Liver (tissue), 9 donors: ENCODE results near the gene DNHD1. TPM values are rescaled to one million over a fixed set of nuclear protein-coding genes. Genes with fewer than 3 reads are reported as not detected.

Experiments
- DNase-seq: peaks from one replicate; pipeline ENCODE4 v3.0.0-alpha.2; 2017; ENCODE audit warnings: low spot score
- H3K27ac ChIP-seq, 2 donors: one replicate each; pipeline ENCODE4 v1.7.0; 2013; ENCODE audit warnings: inconsistent platforms in 2 of 2, low read length in 2 of 2, control low read depth in 1 of 2, low read depth in 1 of 2, mild to moderate bottlenecking in 1 of 2
- H3K27me3 ChIP-seq, 4 donors: one replicate each; pipeline versions ENCODE4 v1.6.1 to v1.7.0; 2013; ENCODE audit warnings: low read length in 3 of 4, inconsistent platforms in 1 of 4, mild to moderate bottlenecking in 1 of 4, moderate library complexity in 1 of 4; ENCODE audit not compliant: control insufficient read depth in 4 of 4, insufficient read depth in 4 of 4
- H3K36me3 ChIP-seq, 4 donors: one replicate each; pipeline versions ENCODE4 v1.6.1 to v1.7.0; 2013; ENCODE audit warnings: low read length in 3 of 4, mild to moderate bottlenecking in 3 of 4, low read depth in 1 of 4, moderate library complexity in 1 of 4; ENCODE audit not compliant: control insufficient read depth in 4 of 4, insufficient read depth in 3 of 4
- H3K4me1 ChIP-seq, 4 donors: one replicate each; pipeline versions ENCODE4 v1.6.1 to v1.7.0; 2013; ENCODE audit warnings: low read length in 3 of 4, mild to moderate bottlenecking in 3 of 4, moderate library complexity in 1 of 4; ENCODE audit not compliant: control insufficient read depth in 4 of 4, insufficient read depth in 4 of 4
- H3K4me3 ChIP-seq, 3 donors: one replicate each; pipeline versions ENCODE4 v1.6.1 to v1.7.0; 2013; ENCODE audit warnings: low read length in 3 of 3, control low read depth in 1 of 3, low read depth in 1 of 3, mild to moderate bottlenecking in 1 of 3
- H3K9ac ChIP-seq, 2 donors: one replicate each; pipeline ENCODE4 v1.7.0; 2013; ENCODE audit warnings: low read length in 2 of 2, mild to moderate bottlenecking in 2 of 2, moderate library complexity in 2 of 2, control low read depth in 1 of 2, low read depth in 1 of 2
- H3K9me3 ChIP-seq, 4 donors: one replicate each; pipeline versions ENCODE4 v1.6.1 to v1.7.0; 2013; ENCODE audit warnings: low read length in 3 of 4; ENCODE audit not compliant: control insufficient read depth in 4 of 4
- ATF3 ChIP-seq: IDR thresholded peaks from 2 replicates; pipeline ENCODE4 v1.6.1; 2016; ENCODE audit warnings: antibody characterized with exemption
- CTCF ChIP-seq: fragments of 150-350 bp; IDR thresholded peaks from 2 replicates; pipeline ENCODE4 v1.5.1; 2017; ENCODE audit warnings: improper control_type of control experiment, low read depth, low read length; ENCODE audit not compliant: missing input control
- EGR1 ChIP-seq, 2 donors: IDR thresholded peaks; 2 replicates each; pipeline ENCODE4 v1.6.1; 2016 to 2018; ENCODE audit warnings: antibody characterized with exemption in 2 of 2, low read depth in 2 of 2
- FOXA1 ChIP-seq: IDR thresholded peaks from 2 replicates; pipeline ENCODE4 v1.6.1; 2016; ENCODE audit warnings: antibody characterized with exemption
- FOXA2 ChIP-seq: IDR thresholded peaks from 2 replicates; pipeline ENCODE4 v1.6.1; 2016; ENCODE audit warnings: antibody characterized with exemption
- GABPA ChIP-seq, 2 donors: IDR thresholded peaks in 1 of 2; conservative IDR thresholded peaks in 1 of 2; 2 replicates each; pipeline ENCODE4 v1.6.1; 2016; ENCODE audit warnings: antibody characterized with exemption in 2 of 2, mild to moderate bottlenecking in 1 of 2, moderate library complexity in 1 of 2
- HNF4A ChIP-seq, 2 donors: conservative IDR thresholded peaks; 2 replicates each; pipeline ENCODE4 v1.6.1; 2016; ENCODE audit warnings: antibody characterized with exemption in 2 of 2, mild to moderate bottlenecking in 2 of 2
- HNF4G ChIP-seq: IDR thresholded peaks from 2 replicates; pipeline ENCODE4 v1.6.1; 2016; ENCODE audit warnings: antibody characterized with exemption
- JUND ChIP-seq, 2 donors: IDR thresholded peaks; 2 replicates each; pipeline ENCODE4 v1.6.1; 2016; ENCODE audit warnings: antibody characterized with exemption in 2 of 2
- MAX ChIP-seq: IDR thresholded peaks from 2 replicates; pipeline ENCODE4 v1.6.1; 2016; ENCODE audit warnings: antibody characterized with exemption
- NR2F2 ChIP-seq: IDR thresholded peaks from 2 replicates; pipeline ENCODE4 v1.6.1; 2016; ENCODE audit warnings: antibody characterized with exemption
- RAD21 ChIP-seq, 2 donors: IDR thresholded peaks; 2 replicates each; pipeline ENCODE4 v1.6.1; 2016; ENCODE audit warnings: antibody characterized with exemption in 2 of 2, mild to moderate bottlenecking in 2 of 2
- REST ChIP-seq: IDR thresholded peaks from 2 replicates; pipeline ENCODE4 v1.6.1; 2016; ENCODE audit warnings: antibody characterized with exemption, mild to moderate bottlenecking
- RXRA ChIP-seq, 2 donors: IDR thresholded peaks; 2 replicates each; pipeline ENCODE4 v1.6.1; 2017 to 2018; ENCODE audit warnings: antibody characterized with exemption in 2 of 2, mild to moderate bottlenecking in 1 of 2
- SP1 ChIP-seq: IDR thresholded peaks from 2 replicates; pipeline ENCODE4 v1.6.1; 2018; ENCODE audit warnings: antibody characterized with exemption, mild to moderate bottlenecking
- TAF1 ChIP-seq: conservative IDR thresholded peaks from 2 replicates; pipeline ENCODE4 v1.6.1; 2016; ENCODE audit warnings: antibody characterized with exemption, mild to moderate bottlenecking
- YY1 ChIP-seq: IDR thresholded peaks from 2 replicates; pipeline ENCODE4 v1.6.1; 2016; ENCODE audit warnings: antibody characterized with exemption, mild to moderate bottlenecking
- ZBTB33 ChIP-seq: IDR thresholded peaks from 2 replicates; pipeline ENCODE4 v1.6.1; 2016; ENCODE audit warnings: antibody characterized with exemption
- WGBS: extraction: QIAGEN DNeasy Blood & Tissue Kit; methylation state at CpG from one replicate; pipeline ENCODE4 v1.1.7; 2013; 5-methylcytosine and 5-hydroxymethylcytosine counted together
- polyA plus RNA-seq, 2 donors: library from polyadenylated mRNA; stranded (reverse) in 1 of 2; unstranded in 1 of 2; fragments of 200-250 nt in 1 of 2; fragments of >200 nt in 1 of 2; fragmentation: Nextera tagmentation in 1 of 2; extraction: Ambion mirVana in 1 of 2; gene quantifications; one replicate each; pipeline versions ENCODE4 v1.2.1 to v1.2.3, GENCODE V29; 2013 to 2015
- total RNA-seq, 2 donors: library from RNA; depleted of rRNA; stranded (reverse); fragments of >200 nt; gene quantifications; one replicate each; pipeline ENCODE4 v1.2.3, GENCODE V29; 2014
- donor health status: healthy.
- donor health status: healthy.
- donor health status: healthy.
- donor health status: healthy.
- donor health status: healthy.

The DNHD1 gene
- total and polyA plus RNA-seq, 4 donors = 2.1 to 23.6 (median 5.0) TPM

GRCh38 chr11:6456361-6457073 is 40.6 kb upstream of the DNHD1 start:
- no peak overlapping the region for H3K4me3 ChIP-seq
- H3K27ac ChIP-seq = no peak overlapping the region
- TF ChIP-seq FOXA1 (no peak), GABPA (IDR thresholded peaks at IDR 0.05 in 1 of 2, conservative IDR thresholded peaks at IDR 0.05 in 1 of 2) (no peak), HNF4A (conservative IDR thresholded peaks at IDR 0.05) (no peak), RXRA (IDR thresholded peaks at IDR 0.05) (no peak), MAX (no peak), ATF3 (no peak), RAD21 (IDR thresholded peaks at IDR 0.05) (no peak), YY1 (no peak), ZBTB33 (no peak), REST (no peak), HNF4G (no peak), EGR1 (IDR thresholded peaks at IDR 0.05; ENCODE audit: low read depth in 2 of 2) (no peak), FOXA2 (no peak), NR2F2 (no peak), JUND (IDR thresholded peaks at IDR 0.05) (no peak), TAF1 (no peak), SP1 (no peak), CTCF (no peak)
- 97% methylated on average over 56 of the region's 56 CpGs for WGBS
- no peaks in the 10 kb centered on the region for H3K27me3 ChIP-seq
- H3K9me3 ChIP-seq = no peaks in the 10 kb centered on the region
- H3K9ac ChIP-seq = no peak overlapping the region
- no peaks in the 10 kb centered on the region for H3K4me1 ChIP-seq
- DNase-seq = no peak
- H3K36me3 ChIP-seq = peaks cover 10 to 53% (median 18%) of the 10 kb centered on the region in 4 donors
